ENCODE measurements around the gene PASD1. TPM values are rescaled to one million over a fixed set of nuclear protein-coding genes. Genes with fewer than 3 reads are reported as not detected.

PASD1 gene
- total RNA-seq, 1 donor from 2014 or later, result not detected

GRCh38 chrX:151679798-151680402 is 116.4 kb downstream of the PASD1 start:
- no peak for TF ChIP-seq CTCF (IDR thresholded peaks at IDR 0.05; ENCODE audit: borderline replicate concordance)
- DNase-seq, result no peak
- no peaks in the 10 kb centered on the region for H3K4me1 ChIP-seq
- no peaks in the 10 kb centered on the region for H3K27me3 ChIP-seq (ENCODE audit: low read depth)
- H3K9me3 ChIP-seq (replicated peaks), result no peaks in the 10 kb centered on the region
- H3K36me3 ChIP-seq, result no peaks in the 10 kb centered on the region
- no peak overlapping the region for H3K4me3 ChIP-seq
- H3K27ac ChIP-seq (replicated peaks), result no peak overlapping the region
- intact Hi-C loops (cut with micrococcal nuclease), result loop anchor here (10.0 kb wide), 1 partner anchor 525 kb away; no protein-coding TSS in a partner anchor

GRCh38 chrX:151680805-151681204 is 117.3 kb downstream of the PASD1 start:
- DNase-seq, result no peak
- no peak overlapping the region for H3K4me3 ChIP-seq
- TF ChIP-seq CTCF (IDR thresholded peaks at IDR 0.05; ENCODE audit: borderline replicate concordance), result peak; percentile 62
- no peak overlapping the region for H3K27ac ChIP-seq (replicated peaks)
- no peaks in the 10 kb centered on the region for H3K27me3 ChIP-seq (ENCODE audit: low read depth)
- no peaks in the 10 kb centered on the region for H3K4me1 ChIP-seq
- intact Hi-C loops (cut with micrococcal nuclease), result loop anchor here (10.0 kb wide), 1 partner anchor 526 kb away; no protein-coding TSS in a partner anchor
- no peaks in the 10 kb centered on the region for H3K36me3 ChIP-seq
- no peaks in the 10 kb centered on the region for H3K9me3 ChIP-seq (replicated peaks)

GRCh38 chrX:151687635-151688034 is 124.2 kb downstream of the PASD1 start:
- DNase-seq, result no peak
- no peak for TF ChIP-seq CTCF (IDR thresholded peaks at IDR 0.05; ENCODE audit: borderline replicate concordance)
- no peak overlapping the region for H3K4me3 ChIP-seq
- no peaks in the 10 kb centered on the region for H3K9me3 ChIP-seq (replicated peaks)
- H3K27me3 ChIP-seq (ENCODE audit: low read depth), result no peaks in the 10 kb centered on the region
- no peaks in the 10 kb centered on the region for H3K4me1 ChIP-seq
- H3K27ac ChIP-seq (replicated peaks), result no peak overlapping the region
- intact Hi-C loops (cut with micrococcal nuclease), result loop anchor here (10.0 kb wide), 1 partner anchor 533 kb away; no protein-coding TSS in a partner anchor
- H3K36me3 ChIP-seq, result no peaks in the 10 kb centered on the region

GRCh38 chrX:151688695-151689094 is 125.2 kb downstream of the PASD1 start:
- intact Hi-C loops (cut with micrococcal nuclease), result loop anchor here (10.0 kb wide), 1 partner anchor 534 kb away; no protein-coding TSS in a partner anchor
- Histone ChIP-seq H3K4me1 (no peaks in the 10 kb centered on the region), H3K9me3 (replicated peaks) (no peaks in the 10 kb centered on the region), H3K4me3 (no peak overlapping the region), H3K27me3 (ENCODE audit: low read depth) (no peaks in the 10 kb centered on the region), H3K27ac (replicated peaks) (no peak overlapping the region), H3K36me3 (no peaks in the 10 kb centered on the region)
- no peak for TF ChIP-seq CTCF (IDR thresholded peaks at IDR 0.05; ENCODE audit: borderline replicate concordance)
- no peak for DNase-seq

GRCh38 chrX:151692825-151693224 is 129.3 kb downstream of the PASD1 start:
- DNase-seq, result no peak
- H3K36me3 ChIP-seq, result no peaks in the 10 kb centered on the region

More at GRCh38 chrX:151692825-151693224, 129.3 kb downstream of the PASD1 start:
- no peaks in the 10 kb centered on the region for H3K9me3 ChIP-seq (replicated peaks)
- no peaks in the 10 kb centered on the region for H3K4me1 ChIP-seq
- no peak for TF ChIP-seq CTCF (IDR thresholded peaks at IDR 0.05; ENCODE audit: borderline replicate concordance)
- peaks cover 9% of the 10 kb centered on the region for H3K27me3 ChIP-seq (ENCODE audit: low read depth)
- no peak overlapping the region for H3K27ac ChIP-seq (replicated peaks)
- H3K4me3 ChIP-seq, result no peak overlapping the region
- intact Hi-C loops (cut with micrococcal nuclease), result no loop called here
